Esophagus muscularis mucosa (tissue), 4 donors: ENCODE measurements around the gene HOXC10. TPM values are rescaled to one million over a fixed set of nuclear protein-coding genes. Genes with fewer than 3 reads are reported as not detected.

Experiments used
- DNase-seq: peaks from one replicate; pipeline ENCODE4 v3.0.0-alpha.2; 2017; ENCODE audit errors: extremely low spot score
- H3K27ac ChIP-seq, 4 donors: fragments of 200-600 bp; sonication (generic); replicated peaks in 1 of 4; 1 replicate in 3 of 4; 2 replicates in 1 of 4; pipeline ENCODE4 v1.5.1; 2016 to 2019; ENCODE audit warnings: mild to moderate bottlenecking in 1 of 4
- H3K27me3 ChIP-seq, 4 donors: fragments of 200-600 bp; sonication (generic); one replicate each; pipeline versions ENCODE4 v1.5.1 to v1.6.0; 2016 to 2019
- H3K36me3 ChIP-seq, 4 donors: fragments of 200-600 bp; sonication (generic); one replicate each; pipeline ENCODE4 v1.5.1; 2016 to 2019
- H3K4me1 ChIP-seq, 4 donors: fragments of 200-600 bp; sonication (generic); one replicate each; pipeline ENCODE4 v1.5.1; 2016 to 2019
- H3K4me3 ChIP-seq, 4 donors: fragments of 200-600 bp; sonication (generic); 1 replicate in 2 of 4; 2 replicates in 2 of 4; pipeline ENCODE4 v1.5.1; 2016 to 2019; ENCODE audit warnings: mild to moderate bottlenecking in 4 of 4, moderate library complexity in 1 of 4
- H3K9me3 ChIP-seq, 4 donors: fragments of 200-600 bp; sonication (generic); 1 replicate in 3 of 4; 2 replicates in 1 of 4; pipeline ENCODE4 v1.5.1; 2016 to 2019
- CTCF ChIP-seq, 3 experiments: fragments of 200-600 bp in 2 of 3; fragments of 450-650 bp in 1 of 3; sonication (generic) in 2 of 3; IDR thresholded peaks; one replicate each; pipeline ENCODE4 v1.5.1; 2017 to 2019; ENCODE audit warnings: antibody characterized with exemption in 3 of 3, mild to moderate bottlenecking in 2 of 3, moderate library complexity in 1 of 3
- EP300 ChIP-seq: sonication (generic); formaldehyde crosslinking; IDR thresholded peaks from one replicate; pipeline ENCODE4 v1.6.1; 2017; ENCODE audit warnings: antibody characterized with exemption
- POLR2A ChIP-seq: fragments of 450-650 bp; IDR thresholded peaks from one replicate; pipeline ENCODE4 v1.6.1; 2017; ENCODE audit warnings: antibody characterized with exemption, moderate library complexity, mild to moderate bottlenecking, low read depth
- POLR2AphosphoS5 ChIP-seq, 2 donors: sonication (generic); formaldehyde crosslinking; IDR thresholded peaks; one replicate each; pipeline ENCODE4 v1.6.1; 2017; ENCODE audit warnings: antibody characterized with exemption in 2 of 2
- WGBS: methylation state at CpG from one replicate; pipeline ENCODE4 v1.1.5; 2018; 5-methylcytosine and 5-hydroxymethylcytosine counted together
- intact Hi-C: fragments of 100-400 bp; cut with DNase I; formaldehyde crosslinking; loops from one replicate; pipeline ENCODE4 v1.15.1; 2023
- total RNA-seq, 4 donors: library from RNA; depleted of rRNA; stranded (reverse); fragments of >200 nt; gene quantifications; one replicate each; pipeline versions ENCODE4 v1.1.0 to v1.2.1, GENCODE V29; 2016

Gene HOXC10
- total RNA-seq, 4 donors from 2014 or later = not detected

DNA sequence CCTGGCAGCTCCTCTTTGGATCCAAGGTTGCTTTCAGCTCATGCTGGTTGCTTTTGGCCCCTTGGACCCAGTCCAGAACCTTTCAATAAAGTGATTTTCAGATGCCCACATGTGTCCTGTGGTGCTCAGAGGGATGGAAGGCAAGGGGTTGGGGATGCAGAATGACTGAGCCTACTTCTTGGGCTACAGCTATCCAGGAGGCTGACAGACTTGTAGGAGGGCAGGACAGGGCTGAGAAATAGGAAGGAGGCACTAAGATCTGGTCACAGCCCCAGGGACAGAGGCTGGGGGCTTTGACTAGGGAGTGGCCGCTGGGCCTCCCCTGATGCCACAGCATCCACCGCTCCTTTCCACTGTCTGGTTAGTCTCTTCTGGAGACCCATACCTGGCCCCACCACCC, 13.3 kb upstream of the HOXC10 start:
- DNase-seq = no peak
- intact Hi-C loops = no loop called here
- TF ChIP-seq EP300 (no peak), CTCF (IDR thresholded peaks at IDR 0.05) (no peak), POLR2A (no peak), POLR2AphosphoS5 (IDR thresholded peaks at IDR 0.05) (no peak)
- WGBS = no CpG with 5 or more reads among the region's 2 CpGs
- no peaks in the 10 kb centered on the region for H3K9me3 ChIP-seq
- no peaks in the 10 kb centered on the region for H3K36me3 ChIP-seq
- H3K4me3 ChIP-seq = no peak overlapping the region
- peaks cover 16 to 100% (median 95%) of the 10 kb centered on the region in 4 donors for H3K27me3 ChIP-seq
- H3K4me1 ChIP-seq = peaks cover 24 to 35% (median 29%) of the 10 kb centered on the region in 4 donors
- H3K27ac ChIP-seq = no peak overlapping the region

- no peaks in the 10 kb centered on the region for H3K9me3 ChIP-seq
- DNase-seq = no peak
- TF ChIP-seq POLR2AphosphoS5 (IDR thresholded peaks at IDR 0.05) (no peak), EP300 (no peak), CTCF (IDR thresholded peaks at IDR 0.05) (no peak), POLR2A (no peak)
- H3K27ac ChIP-seq = no peak overlapping the region
- H3K36me3 ChIP-seq = no peaks in the 10 kb centered on the region
- WGBS = 37% methylated on average over 4 of the region's 9 CpGs
- peaks cover 24 to 33% (median 28%) of the 10 kb centered on the region in 4 donors for H3K4me1 ChIP-seq
- H3K27me3 ChIP-seq = peaks cover 16 to 100% (median 93%) of the 10 kb centered on the region in 4 donors
- H3K4me3 ChIP-seq = no peak overlapping the region
- intact Hi-C loops = no loop called here
Observed at GRCh38 chr12:53972152-53972702, 12.7 kb upstream of the HOXC10 start.

- Histone ChIP-seq H3K27ac (no peak within 1 kb of the TSS), H3K4me3 (peak within 1 kb of the TSS; percentile 12 to 46 (median 31)), H3K27me3 (peaks cover 16 to 100% (median 93%) of the 10 kb centered on the region in 4 donors), H3K36me3 (no peaks in the 10 kb centered on the region), H3K4me1 (peaks cover 24 to 33% (median 28%) of the 10 kb centered on the region in 4 donors), H3K9me3 (no peaks in the 10 kb centered on the region)
- 8% methylated on average over 12 of the region's 21 CpGs for WGBS
- intact Hi-C loops = no loop called here
- no peak for TF ChIP-seq CTCF (IDR thresholded peaks at IDR 0.05)
- no peak for TF ChIP-seq EP300
- no peak for TF ChIP-seq POLR2AphosphoS5 (IDR thresholded peaks at IDR 0.05)
- no peak for TF ChIP-seq POLR2A
- no peak for DNase-seq
Observed at GRCh38 chr12:53972722-53973235, 12.2 kb upstream of the HOXC10 start, which contains the start of gene HOXC11. Gene HOXC11, plus strand, starts transcription at chr12:53973126. Its CDS starts 116 bp downstream, at chr12:53973242.

GRCh38 chr12:53973236-53974042, 11.5 kb upstream of the HOXC10 start:
- Histone ChIP-seq H3K36me3 (no peaks in the 10 kb centered on the region), H3K27me3 (peaks cover 16 to 100% (median 95%) of the 10 kb centered on the region in 4 donors), H3K4me3 (peak overlapping the region; percentile 12 to 46 (median 31)), H3K4me1 (peaks cover 24 to 30% (median 28%) of the 10 kb centered on the region in 4 donors), H3K9me3 (no peaks in the 10 kb centered on the region), H3K27ac (no peak overlapping the region)
- 6% methylated on average over 28 of the region's 71 CpGs for WGBS
- DNase-seq = no peak
- intact Hi-C loops = no loop called here
- no peak for TF ChIP-seq CTCF (IDR thresholded peaks at IDR 0.05)
- TF ChIP-seq EP300 = no peak
- TF ChIP-seq POLR2AphosphoS5 (IDR thresholded peaks at IDR 0.05) = no peak
- TF ChIP-seq POLR2A = no peak
